HCT116 (cell line): ENCODE results near the gene CDKAL1.

Experiments used
- CBX3 ChIP-seq: IDR thresholded peaks from 2 replicates; pipeline ENCODE4 v1.6.1; 2012; ENCODE audit warnings: low read depth
- CTCF ChIP-seq, 3 experiments: fragments of 200-600 bp in 1 of 3; sonication (generic) in 1 of 3; IDR thresholded peaks in 2 of 3; conservative IDR thresholded peaks in 1 of 3; 2 replicates each; pipeline ENCODE4 v1.5.1; 2012 to 2017; ENCODE audit warnings: low read depth in 2 of 3, low read length in 2 of 3, antibody characterized with exemption in 1 of 3, borderline replicate concordance in 1 of 3, control low read depth in 1 of 3, mild to moderate bottlenecking in 1 of 3, mixed read lengths in 1 of 3, mixed run types in 1 of 3, moderate library complexity in 1 of 3; ENCODE audit not compliant: insufficient read depth in 1 of 3
- EZH2 ChIP-seq: fragments of 200-600 bp; sonication (generic); IDR thresholded peaks from 2 replicates; pipeline ENCODE4 v1.6.1; 2017; ENCODE audit warnings: antibody characterized with exemption, mixed run types
- EZH2phosphoT487 ChIP-seq: fragments of 200-600 bp; IDR thresholded peaks from 2 replicates; pipeline ENCODE4 v1.6.1; 2018; ENCODE audit warnings: antibody characterized with exemption, borderline replicate concordance
- FOSL1 ChIP-seq: IDR thresholded peaks from 2 replicates; pipeline ENCODE4 v1.6.1; 2012; ENCODE audit warnings: low read depth
- MAX ChIP-seq: IDR thresholded peaks from 2 replicates; pipeline ENCODE4 v1.6.1; 2012
- POLR2A ChIP-seq: IDR thresholded peaks from 2 replicates; pipeline ENCODE4 v1.7.0; 2011; ENCODE audit warnings: borderline replicate concordance; ENCODE audit not compliant: insufficient read depth, insufficient read length; ENCODE audit errors: extremely low read depth
- POLR2AphosphoS5 ChIP-seq: IDR thresholded peaks from 2 replicates; pipeline ENCODE4 v1.6.1; 2011; ENCODE audit warnings: mild to moderate bottlenecking, low read depth, low read length, moderate library complexity
- RAD21 ChIP-seq: IDR thresholded peaks from 2 replicates; pipeline ENCODE4 v1.6.1; 2012; ENCODE audit warnings: low read depth, mild to moderate bottlenecking
- REST ChIP-seq: IDR thresholded peaks from 2 replicates; pipeline ENCODE4 v1.6.1; 2012; ENCODE audit warnings: low read depth
- SP1 ChIP-seq: IDR thresholded peaks from 2 replicates; pipeline ENCODE4 v1.6.1; 2012; ENCODE audit warnings: low read depth
- ZBTB33 ChIP-seq: IDR thresholded peaks from 2 replicates; pipeline ENCODE4 v1.6.1; 2011; ENCODE audit warnings: mild to moderate bottlenecking, low read length, moderate library complexity; ENCODE audit not compliant: insufficient replicate concordance; ENCODE audit errors: extremely low read depth
- ZFX ChIP-seq: fragments of 450-650 bp; IDR thresholded peaks from 2 replicates; pipeline ENCODE4 v1.6.1; 2017
- ZNF274 ChIP-seq: fragments of 200-500 bp; sonication (Bioruptor generic); IDR thresholded peaks from 2 replicates; pipeline ENCODE4 v1.6.1; 2014; ENCODE audit warnings: mild to moderate bottlenecking, low read depth, low read length, inconsistent platforms

GRCh38 chr6:20492099-20492498, 42.2 kb upstream of the CDKAL1 start:
- TF ChIP-seq POLR2AphosphoS5 = 0 out of 2 replicates have a peak, but pooled peaks have one; percentile 12
- no peak for TF ChIP-seq EZH2
- no peak for TF ChIP-seq CTCF (IDR thresholded peaks at IDR 0.05 in 2 of 3, conservative IDR thresholded peaks at IDR 0.05 in 1 of 3; ENCODE audit: borderline replicate concordance in 1 of 3, insufficient read depth in 1 of 3, low read depth in 2 of 3, low read length in 2 of 3)
- TF ChIP-seq FOSL1 = no peak
- TF ChIP-seq POLR2A = no peak
- no peak for TF ChIP-seq ZBTB33
- no peak for TF ChIP-seq ZNF274
- TF ChIP-seq MAX = no peak
- no peak for TF ChIP-seq ZFX
- TF ChIP-seq CBX3 = no peak
- TF ChIP-seq EZH2phosphoT487 = no peak
- no peak for TF ChIP-seq REST
- TF ChIP-seq SP1 = no peak
- no peak for TF ChIP-seq RAD21
